Testis (tissue), 2 donors: ENCODE measurements around the gene PTPRN2.

ENCODE experiments used
- CTCF ChIP-seq, 3 experiments: fragments of 450-650 bp in 2 of 3; fragments of 200-600 bp in 1 of 3; sonication (generic) in 1 of 3; IDR thresholded peaks; one replicate each; pipeline ENCODE4 v1.5.1; 2016 to 2019; ENCODE audit warnings: antibody characterized with exemption in 3 of 3, mild to moderate bottlenecking in 2 of 3, moderate library complexity in 1 of 3
- POLR2A ChIP-seq: fragments of 450-650 bp; IDR thresholded peaks from one replicate; pipeline ENCODE4 v1.6.1; 2017; ENCODE audit warnings: antibody characterized with exemption, mild to moderate bottlenecking, moderate library complexity

- no peak for TF ChIP-seq CTCF (IDR thresholded peaks at IDR 0.05)
- TF ChIP-seq POLR2A = no peak
These were observed 632.7 kb downstream of the PTPRN2 start for GRCh38 chr7:157954901-157955300.
